Activated T-cell treated with anti-CD3 and anti-CD28 coated beads, Interleukin-2, amount 50 U/mL, for 24 hours (primary cell): Measurements from ENCODE around the gene MRPS5.

Source experiments
- DNase-seq: peaks from one replicate; pipeline ENCODE4 v3.0.0-alpha.2; 2020
- H3K27ac Mint-ChIP-seq: 2 replicates; pipeline ENCODE4 v1.8.0; 2020; ENCODE audit warnings: mild to moderate bottlenecking, mixed read lengths
- H3K27me3 Mint-ChIP-seq: 2 replicates; pipeline ENCODE4 v1.8.0; 2020; ENCODE audit warnings: mixed read lengths
- H3K36me3 Mint-ChIP-seq: 2 replicates; pipeline ENCODE4 v1.8.0; 2020; ENCODE audit warnings: low read depth, mixed read lengths
- H3K4me1 Mint-ChIP-seq: 2 replicates; pipeline ENCODE4 v1.8.0; 2020; ENCODE audit warnings: low read depth, mixed read lengths
- H3K4me3 Mint-ChIP-seq: 2 replicates; pipeline ENCODE4 v1.8.0; 2020; ENCODE audit warnings: mild to moderate bottlenecking, moderate library complexity, mixed read lengths
- H3K9me3 Mint-ChIP-seq: 2 replicates; pipeline ENCODE4 v1.8.0; 2020; ENCODE audit warnings: mixed read lengths

MRPS5 gene

GRCh38 chr2:95075440-95076132, 46.0 kb downstream of the MRPS5 start:
- no peaks in the 10 kb centered on the region for H3K36me3 Mint-ChIP-seq
- no peaks in the 10 kb centered on the region for H3K9me3 Mint-ChIP-seq
- peaks cover 73% of the 10 kb centered on the region for H3K4me1 Mint-ChIP-seq
- peak overlapping the region; percentile 70 for H3K4me3 Mint-ChIP-seq
- no peaks in the 10 kb centered on the region for H3K27me3 Mint-ChIP-seq
- H3K27ac Mint-ChIP-seq = peak overlapping the region; percentile 90
- DNase-seq = no peak

GRCh38 chr2:95074663-95075439, 46.8 kb downstream of the MRPS5 start:
- H3K4me1 Mint-ChIP-seq = peaks cover 69% of the 10 kb centered on the region
- no peaks in the 10 kb centered on the region for H3K27me3 Mint-ChIP-seq
- H3K27ac Mint-ChIP-seq = peak overlapping the region; percentile 90
- H3K36me3 Mint-ChIP-seq = no peaks in the 10 kb centered on the region
- H3K9me3 Mint-ChIP-seq = no peaks in the 10 kb centered on the region
- peak; percentile 76 for DNase-seq
- H3K4me3 Mint-ChIP-seq = peak overlapping the region; percentile 70

- Mint-ChIP-seq H3K36me3 (no peaks in the 10 kb centered on the region), H3K9me3 (no peaks in the 10 kb centered on the region), H3K4me1 (peaks cover 63% of the 10 kb centered on the region), H3K27me3 (no peaks in the 10 kb centered on the region), H3K27ac (peak overlapping the region; percentile 90), H3K4me3 (peak overlapping the region; percentile 70)
- DNase-seq = no peak
Measured at GRCh38 chr2:95073856-95074662, 47.5 kb downstream of the MRPS5 start.

- DNase-seq = no peak
- H3K36me3 Mint-ChIP-seq = no peaks in the 10 kb centered on the region
- no peak overlapping the region for H3K4me3 Mint-ChIP-seq
- no peaks in the 10 kb centered on the region for H3K27me3 Mint-ChIP-seq
- no peak overlapping the region for H3K27ac Mint-ChIP-seq
- H3K9me3 Mint-ChIP-seq = no peaks in the 10 kb centered on the region
- H3K4me1 Mint-ChIP-seq = peaks cover 47% of the 10 kb centered on the region
Measured at GRCh38 chr2:95072424-95072823, 49.2 kb downstream of the MRPS5 start.

GRCh38 chr2:95071856-95072255, 49.8 kb downstream of the MRPS5 start:
- Mint-ChIP-seq H3K27ac (no peak overlapping the region), H3K36me3 (no peaks in the 10 kb centered on the region), H3K9me3 (no peaks in the 10 kb centered on the region), H3K4me1 (peaks cover 45% of the 10 kb centered on the region), H3K27me3 (no peaks in the 10 kb centered on the region), H3K4me3 (no peak overlapping the region)
- no peak for DNase-seq

- Mint-ChIP-seq H3K27me3 (no peaks in the 10 kb centered on the region), H3K27ac (no peak overlapping the region), H3K4me3 (no peak overlapping the region), H3K4me1 (peaks cover 21% of the 10 kb centered on the region), H3K36me3 (no peaks in the 10 kb centered on the region), H3K9me3 (no peaks in the 10 kb centered on the region)
- DNase-seq = no peak
Measured at GRCh38 chr2:95069465-95069864, 52.1 kb downstream of the MRPS5 start.

- Mint-ChIP-seq H3K9me3 (no peaks in the 10 kb centered on the region), H3K27ac (no peak overlapping the region), H3K27me3 (no peaks in the 10 kb centered on the region), H3K4me3 (no peak overlapping the region), H3K4me1 (peaks cover 15% of the 10 kb centered on the region), H3K36me3 (no peaks in the 10 kb centered on the region)
- DNase-seq = no peak
Measured at GRCh38 chr2:95068256-95068655, 53.4 kb downstream of the MRPS5 start.

GRCh38 chr2:95063086-95063958, 58.3 kb downstream of the MRPS5 start:
- no peak overlapping the region for H3K4me3 Mint-ChIP-seq
- DNase-seq = peak; percentile 25
- H3K4me1 Mint-ChIP-seq = peaks cover 29% of the 10 kb centered on the region
- no peaks in the 10 kb centered on the region for H3K36me3 Mint-ChIP-seq
- H3K27ac Mint-ChIP-seq = no peak overlapping the region
- no peaks in the 10 kb centered on the region for H3K9me3 Mint-ChIP-seq
- no peaks in the 10 kb centered on the region for H3K27me3 Mint-ChIP-seq

- Mint-ChIP-seq H3K9me3 (no peaks in the 10 kb centered on the region), H3K4me3 (no peak overlapping the region), H3K4me1 (peaks cover 29% of the 10 kb centered on the region), H3K27ac (peak overlapping the region; percentile 73), H3K36me3 (no peaks in the 10 kb centered on the region), H3K27me3 (no peaks in the 10 kb centered on the region)
- peak; percentile 30 for DNase-seq
Measured at GRCh38 chr2:95062242-95063085, 59.1 kb downstream of the MRPS5 start.

- no peaks in the 10 kb centered on the region for H3K9me3 Mint-ChIP-seq
- H3K27me3 Mint-ChIP-seq = no peaks in the 10 kb centered on the region
- H3K4me3 Mint-ChIP-seq = no peak overlapping the region
- peak overlapping the region; percentile 67 for H3K27ac Mint-ChIP-seq
- H3K4me1 Mint-ChIP-seq = peaks cover 33% of the 10 kb centered on the region
- no peaks in the 10 kb centered on the region for H3K36me3 Mint-ChIP-seq
- DNase-seq = peak; percentile 42
Measured at GRCh38 chr2:95061601-95062183, 59.9 kb downstream of the MRPS5 start.

- Mint-ChIP-seq H3K4me1 (peaks cover 38% of the 10 kb centered on the region), H3K4me3 (no peak overlapping the region), H3K27me3 (no peaks in the 10 kb centered on the region), H3K36me3 (no peaks in the 10 kb centered on the region), H3K9me3 (no peaks in the 10 kb centered on the region), H3K27ac (no peak overlapping the region)
- no peak for DNase-seq
Measured at GRCh38 chr2:95061119-95061512, 60.5 kb downstream of the MRPS5 start.

GRCh38 chr2:95060446-95061118, 61.0 kb downstream of the MRPS5 start:
- H3K36me3 Mint-ChIP-seq = no peaks in the 10 kb centered on the region
- no peak overlapping the region for H3K27ac Mint-ChIP-seq
- H3K9me3 Mint-ChIP-seq = no peaks in the 10 kb centered on the region
- H3K4me3 Mint-ChIP-seq = no peak overlapping the region
- H3K27me3 Mint-ChIP-seq = no peaks in the 10 kb centered on the region
- DNase-seq = peak; percentile 19
- peaks cover 43% of the 10 kb centered on the region for H3K4me1 Mint-ChIP-seq
